Peyer's patch (tissue), 4 donors: ENCODE results near the gene FEN1. TPM values are rescaled to one million over a fixed set of nuclear protein-coding genes. Genes with fewer than 3 reads are reported as not detected.

Source experiments
- DNase-seq, 3 donors: peaks; one replicate each; pipeline ENCODE4 v3.0.0-alpha.2; 2017 to 2019
- H3K27ac ChIP-seq, 4 donors: fragments of 200-600 bp; sonication (generic); one replicate each; pipeline ENCODE4 v1.5.1; 2016 to 2019
- H3K27me3 ChIP-seq, 2 donors: fragments of 200-600 bp; sonication (generic); one replicate each; pipeline ENCODE4 v1.5.1; 2019
- H3K36me3 ChIP-seq, 3 donors: fragments of 200-600 bp; sonication (generic); one replicate each; pipeline ENCODE4 v1.5.1; 2016 to 2019
- H3K4me1 ChIP-seq, 4 donors: fragments of 200-600 bp; sonication (generic); one replicate each; pipeline ENCODE4 v1.5.1; 2016 to 2019
- H3K4me3 ChIP-seq, 4 donors: fragments of 200-600 bp; sonication (generic); 1 replicate in 3 of 4; 2 replicates in 1 of 4; pipeline ENCODE4 v1.5.1; 2016 to 2019; ENCODE audit warnings: mild to moderate bottlenecking in 1 of 4
- H3K9me3 ChIP-seq, 4 donors: fragments of 200-600 bp; sonication (generic); one replicate each; pipeline ENCODE4 v1.5.1; 2016 to 2019; ENCODE audit warnings: mild to moderate bottlenecking in 1 of 4
- CTCF ChIP-seq, 6 experiments: fragments of 450-650 bp in 4 of 6; fragments of 200-600 bp in 2 of 6; sonication (generic) in 1 of 6; IDR thresholded peaks; one replicate each; pipeline ENCODE4 v1.5.1; 2017 to 2019; ENCODE audit warnings: antibody characterized with exemption in 6 of 6, mild to moderate bottlenecking in 3 of 6, moderate library complexity in 1 of 6
- POLR2A ChIP-seq, 2 donors: fragments of 450-650 bp; IDR thresholded peaks; one replicate each; pipeline ENCODE4 v1.5.1; 2017; ENCODE audit warnings: antibody characterized with exemption in 2 of 2, mild to moderate bottlenecking in 2 of 2, moderate library complexity in 2 of 2
- total RNA-seq, 4 donors: library from RNA; depleted of rRNA; stranded (reverse); fragments of >200 nt; gene quantifications; one replicate each; pipeline ENCODE4 v1.1.0, GENCODE V29; 2016

FEN1 gene
- total RNA-seq, 4 donors from 2014 or later = 4.3 to 33.0 (median 8.8) TPM

- Histone ChIP-seq H3K27me3 (no peaks in the 10 kb centered on the region), H3K27ac (no peak overlapping the region), H3K4me1 (peaks cover 0 to 15% (median 3%) of the 10 kb centered on the region in 4 donors), H3K36me3 (peaks cover 0 to 34% (median 0%) of the 10 kb centered on the region in 3 donors), H3K4me3 (no peak overlapping the region), H3K9me3 (no peaks in the 10 kb centered on the region)
- DNase-seq = no peak
- TF ChIP-seq CTCF (IDR thresholded peaks at IDR 0.05) = no peak
These were observed 45.8 kb downstream of the FEN1 start for GRCh38 chr11:61838501-61838900.

GRCh38 chr11:61838921-61839320, 46.2 kb downstream of the FEN1 start:
- H3K4me1 ChIP-seq = peaks cover 0 to 14% (median 3%) of the 10 kb centered on the region in 4 donors

GRCh38 chr11:61839742-61840141, 47.0 kb downstream of the FEN1 start:
- H3K4me3 ChIP-seq = no peak overlapping the region
- DNase-seq = no peak

More at GRCh38 chr11:61838921-61839320, 46.2 kb downstream of the FEN1 start:
- TF ChIP-seq CTCF (IDR thresholded peaks at IDR 0.05) (no peak), POLR2A (IDR thresholded peaks at IDR 0.05) (no peak)
- no peak for DNase-seq
- no peak overlapping the region for H3K27ac ChIP-seq
- H3K36me3 ChIP-seq = peaks cover 0 to 34% (median 0%) of the 10 kb centered on the region in 3 donors
- H3K9me3 ChIP-seq = no peaks in the 10 kb centered on the region
- H3K4me3 ChIP-seq = no peak overlapping the region
- no peaks in the 10 kb centered on the region for H3K27me3 ChIP-seq

GRCh38 chr11:61840371-61840770, 47.7 kb downstream of the FEN1 start:
- peaks cover 0 to 38% (median 0%) of the 10 kb centered on the region in 3 donors for H3K36me3 ChIP-seq
- no peaks in the 10 kb centered on the region for H3K4me1 ChIP-seq
- no peak overlapping the region for H3K4me3 ChIP-seq
- H3K27me3 ChIP-seq = no peaks in the 10 kb centered on the region
- H3K27ac ChIP-seq = no peak overlapping the region
- no peak for DNase-seq
- no peak for TF ChIP-seq CTCF (IDR thresholded peaks at IDR 0.05)
- H3K9me3 ChIP-seq = no peaks in the 10 kb centered on the region

More at GRCh38 chr11:61839742-61840141, 47.0 kb downstream of the FEN1 start:
- TF ChIP-seq CTCF (IDR thresholded peaks at IDR 0.05) = no peak
- TF ChIP-seq POLR2A (IDR thresholded peaks at IDR 0.05) = no peak
- Histone ChIP-seq H3K4me1 (peaks cover 0 to 6% (median under 1%) of the 10 kb centered on the region in 4 donors), H3K27me3 (no peaks in the 10 kb centered on the region), H3K9me3 (no peaks in the 10 kb centered on the region), H3K27ac (no peak overlapping the region), H3K36me3 (peaks cover 0 to 34% (median 0%) of the 10 kb centered on the region in 3 donors)

- Histone ChIP-seq H3K36me3 (peaks cover 0 to 38% (median 0%) of the 10 kb centered on the region in 3 donors), H3K4me3 (no peak overlapping the region), H3K27ac (peak overlapping the region in 1 of 4 donors; percentile 3), H3K27me3 (no peaks in the 10 kb centered on the region), H3K4me1 (no peaks in the 10 kb centered on the region), H3K9me3 (no peaks in the 10 kb centered on the region)
- TF ChIP-seq CTCF (IDR thresholded peaks at IDR 0.05) = no peak
- no peak for TF ChIP-seq POLR2A (IDR thresholded peaks at IDR 0.05)
- DNase-seq = no peak
These were observed 49.2 kb downstream of the FEN1 start for GRCh38 chr11:61841636-61842527.
